H1 (cell line): ENCODE results near the gene CCDC73.

Experiments
- BRCA1 ChIP-seq: IDR thresholded peaks from 2 replicates; pipeline ENCODE4 v1.6.1; 2012; ENCODE audit warnings: low read depth, low read length, improper control_type of control experiment
- E2F6 ChIP-seq: IDR thresholded peaks from 2 replicates; pipeline ENCODE4 v1.6.1; 2012; ENCODE audit warnings: inconsistent platforms
- FOSL1 ChIP-seq: IDR thresholded peaks from 2 replicates; pipeline ENCODE4 v1.6.1; 2011; ENCODE audit warnings: mild to moderate bottlenecking, low read depth, low read length, moderate library complexity; ENCODE audit not compliant: insufficient read depth
- GABPA ChIP-seq: IDR thresholded peaks from 2 replicates; pipeline ENCODE4 v1.6.1; 2011; ENCODE audit warnings: mild to moderate bottlenecking, low read length, moderate library complexity, borderline replicate concordance; ENCODE audit not compliant: insufficient read depth
- JUND ChIP-seq: IDR thresholded peaks from 2 replicates; pipeline ENCODE4 v1.6.1; 2011; ENCODE audit warnings: mild to moderate bottlenecking, improper control_type of control experiment, low read length
- POLR2A ChIP-seq, 2 experiments: IDR thresholded peaks; 1 replicate in 1 of 2; 2 replicates in 1 of 2; pipeline ENCODE4 v1.6.1; 2011; ENCODE audit warnings: low read depth in 2 of 2, low read length in 2 of 2, mild to moderate bottlenecking in 2 of 2; ENCODE audit errors: control extremely low read depth in 1 of 2
- POLR2AphosphoS5 ChIP-seq: IDR thresholded peaks from 2 replicates; pipeline ENCODE4 v1.6.1; 2011; ENCODE audit warnings: low read depth, low read length
- SP1 ChIP-seq: IDR thresholded peaks from 2 replicates; pipeline ENCODE4 v1.6.1; 2011; ENCODE audit warnings: low read depth, low read length
- TAF1 ChIP-seq: IDR thresholded peaks from 2 replicates; pipeline ENCODE4 v1.6.1; 2011; ENCODE audit warnings: mild to moderate bottlenecking, low read depth, low read length
- YY1 ChIP-seq: IDR thresholded peaks from 2 replicates; pipeline ENCODE4 v1.6.1; 2011; ENCODE audit warnings: low read depth, mild to moderate bottlenecking, low read length
- TF ChIP-seq, protein P1 (sequence below), 3 experiments: IDR thresholded peaks; 1 replicate in 2 of 3; 2 replicates in 1 of 3; pipeline versions ENCODE4 v1.5.1 to v1.6.1; 2011; ENCODE audit warnings: low read length in 3 of 3, mild to moderate bottlenecking in 3 of 3, inconsistent platforms in 2 of 3, low read depth in 1 of 3, moderate library complexity in 1 of 3; ENCODE audit not compliant: insufficient read depth in 1 of 3; ENCODE audit errors: control extremely low read depth in 1 of 3
- TF ChIP-seq, protein P2 (sequence below): IDR thresholded peaks from 2 replicates; pipeline ENCODE4 v1.6.1; 2011; ENCODE audit warnings: low read length, improper control_type of control experiment
- TF ChIP-seq, protein P3 (sequence below): IDR thresholded peaks from 2 replicates; pipeline ENCODE4 v1.6.1; 2012; ENCODE audit warnings: low read length, inconsistent platforms

DNA sequence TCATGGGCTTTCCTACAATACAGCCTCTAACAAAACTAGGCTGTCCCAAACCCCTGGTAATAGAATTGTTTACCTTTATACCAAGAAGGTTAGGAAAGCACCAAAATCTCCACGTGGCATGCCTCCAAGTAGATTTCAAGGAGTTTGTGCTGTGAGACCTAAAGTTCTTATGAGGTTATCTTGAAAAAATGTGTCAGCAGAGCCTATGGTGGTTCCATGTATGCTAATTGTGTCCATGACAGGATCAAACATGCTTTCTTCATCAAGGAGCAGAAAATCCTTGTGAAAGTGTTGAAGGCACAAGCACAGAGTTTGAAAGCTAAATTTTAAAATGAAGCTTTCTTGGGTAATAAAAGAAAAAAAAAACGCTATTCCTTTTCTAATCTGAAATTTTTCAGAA lies 36.2 kb downstream of the CCDC73 start:
- TF ChIP-seq JUND (no peak), TAF1 (no peak), FOSL1 (no peak), E2F6 (no peak), GABPA (no peak), POLR2AphosphoS5 (no peak), BRCA1 (no peak), SP1 (no peak), POLR2A (IDR thresholded peaks at IDR 0.05; ENCODE audit: control extremely low read depth in 1 of 2, low read depth in 2 of 2, low read length in 2 of 2) (no peak), YY1 (no peak)
- TF ChIP-seq, protein P1, sequence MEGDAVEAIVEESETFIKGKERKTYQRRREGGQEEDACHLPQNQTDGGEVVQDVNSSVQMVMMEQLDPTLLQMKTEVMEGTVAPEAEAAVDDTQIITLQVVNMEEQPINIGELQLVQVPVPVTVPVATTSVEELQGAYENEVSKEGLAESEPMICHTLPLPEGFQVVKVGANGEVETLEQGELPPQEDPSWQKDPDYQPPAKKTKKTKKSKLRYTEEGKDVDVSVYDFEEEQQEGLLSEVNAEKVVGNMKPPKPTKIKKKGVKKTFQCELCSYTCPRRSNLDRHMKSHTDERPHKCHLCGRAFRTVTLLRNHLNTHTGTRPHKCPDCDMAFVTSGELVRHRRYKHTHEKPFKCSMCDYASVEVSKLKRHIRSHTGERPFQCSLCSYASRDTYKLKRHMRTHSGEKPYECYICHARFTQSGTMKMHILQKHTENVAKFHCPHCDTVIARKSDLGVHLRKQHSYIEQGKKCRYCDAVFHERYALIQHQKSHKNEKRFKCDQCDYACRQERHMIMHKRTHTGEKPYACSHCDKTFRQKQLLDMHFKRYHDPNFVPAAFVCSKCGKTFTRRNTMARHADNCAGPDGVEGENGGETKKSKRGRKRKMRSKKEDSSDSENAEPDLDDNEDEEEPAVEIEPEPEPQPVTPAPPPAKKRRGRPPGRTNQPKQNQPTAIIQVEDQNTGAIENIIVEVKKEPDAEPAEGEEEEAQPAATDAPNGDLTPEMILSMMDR (IDR thresholded peaks at IDR 0.05; ENCODE audit: control extremely low read depth in 1 of 3, insufficient read depth in 1 of 3, low read depth in 1 of 3, low read length in 3 of 3): no peak
- TF ChIP-seq, protein P2, sequence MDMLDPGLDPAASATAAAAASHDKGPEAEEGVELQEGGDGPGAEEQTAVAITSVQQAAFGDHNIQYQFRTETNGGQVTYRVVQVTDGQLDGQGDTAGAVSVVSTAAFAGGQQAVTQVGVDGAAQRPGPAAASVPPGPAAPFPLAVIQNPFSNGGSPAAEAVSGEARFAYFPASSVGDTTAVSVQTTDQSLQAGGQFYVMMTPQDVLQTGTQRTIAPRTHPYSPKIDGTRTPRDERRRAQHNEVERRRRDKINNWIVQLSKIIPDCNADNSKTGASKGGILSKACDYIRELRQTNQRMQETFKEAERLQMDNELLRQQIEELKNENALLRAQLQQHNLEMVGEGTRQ: no peak
- TF ChIP-seq, protein P3, sequence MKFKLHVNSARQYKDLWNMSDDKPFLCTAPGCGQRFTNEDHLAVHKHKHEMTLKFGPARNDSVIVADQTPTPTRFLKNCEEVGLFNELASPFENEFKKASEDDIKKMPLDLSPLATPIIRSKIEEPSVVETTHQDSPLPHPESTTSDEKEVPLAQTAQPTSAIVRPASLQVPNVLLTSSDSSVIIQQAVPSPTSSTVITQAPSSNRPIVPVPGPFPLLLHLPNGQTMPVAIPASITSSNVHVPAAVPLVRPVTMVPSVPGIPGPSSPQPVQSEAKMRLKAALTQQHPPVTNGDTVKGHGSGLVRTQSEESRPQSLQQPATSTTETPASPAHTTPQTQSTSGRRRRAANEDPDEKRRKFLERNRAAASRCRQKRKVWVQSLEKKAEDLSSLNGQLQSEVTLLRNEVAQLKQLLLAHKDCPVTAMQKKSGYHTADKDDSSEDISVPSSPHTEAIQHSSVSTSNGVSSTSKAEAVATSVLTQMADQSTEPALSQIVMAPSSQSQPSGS: no peak
